Measurements from ENCODE around the gene ZMYND19.

GRCh38 chr9:137603879-137604278 is 13.6 kb upstream of the ZMYND19 start:
- no peak for TF ChIP-seq CTCF (IDR thresholded peaks at IDR 0.05)
- TF ChIP-seq SIN3A (IDR thresholded peaks at IDR 0.05; ENCODE audit: borderline replicate concordance, insufficient read depth, low read depth, low read length), result no peak
- no peak for TF ChIP-seq REST (IDR thresholded peaks at IDR 0.05; ENCODE audit: insufficient read depth in 1 of 2, low read depth in 2 of 2, low read length in 1 of 2)
